GM18868 (cell line): ENCODE results near the gene GPATCH2.
"Not testable (repeated sequence)": the region's sequence is repeated elsewhere in the genome, so short reads cannot be mapped to it uniquely, and the experiment has no call there.

ENCODE experiments used
- ATAC-seq: cut with Tn5 transposase; IDR thresholded peaks from one replicate; pipeline ENCODE4 v1.9.1; 2021; ENCODE audit warnings: mild to moderate bottlenecking, moderate library complexity; ENCODE audit not compliant: unreplicated experiment

The GPATCH2 gene

DNA sequence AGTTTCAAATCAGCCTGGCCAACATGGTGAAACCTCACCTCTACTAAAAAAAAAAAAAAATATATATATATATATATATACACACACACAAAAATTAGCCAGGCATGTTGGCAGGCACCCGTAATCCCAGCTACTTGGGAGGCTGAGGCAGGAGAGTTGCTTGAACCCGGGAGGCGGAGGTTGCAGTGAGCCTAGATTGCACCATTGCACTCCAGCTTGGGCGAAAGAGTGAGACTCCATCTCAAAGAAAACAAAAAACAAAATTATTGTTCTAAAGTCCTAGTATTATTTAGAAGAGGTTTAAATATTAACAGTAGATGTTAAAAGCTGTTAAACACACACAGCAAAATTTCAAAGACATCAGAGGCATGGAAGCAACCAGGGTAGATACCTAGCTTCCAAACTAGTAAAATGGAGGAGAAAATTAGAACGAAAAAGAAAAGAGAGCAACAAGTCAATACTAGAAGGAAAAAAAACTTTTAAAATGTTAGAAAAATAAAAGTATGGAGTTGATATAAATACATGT, 46.5 kb downstream of the GPATCH2 start:
- not testable (repeated sequence) for ATAC-seq

DNA sequence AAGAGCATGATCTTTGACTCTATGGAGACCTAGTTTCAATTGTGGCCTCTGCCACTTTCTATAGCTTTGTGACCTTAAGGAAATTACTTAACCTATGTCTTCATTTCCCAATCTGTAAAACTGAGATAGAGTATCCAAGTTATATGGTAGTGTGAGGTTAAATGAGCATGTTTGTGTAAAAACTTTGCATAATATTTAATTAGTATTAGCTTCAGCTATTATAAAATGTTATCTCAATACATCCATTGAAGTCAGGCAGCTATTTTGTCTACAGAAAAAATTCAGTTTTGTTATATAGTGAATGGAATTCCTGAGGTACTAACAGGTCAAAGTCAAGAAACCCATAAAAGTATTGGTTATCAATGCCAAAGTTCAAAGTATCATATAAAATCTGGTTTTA, 53.6 kb downstream of the GPATCH2 start:
- no peak for ATAC-seq

DNA sequence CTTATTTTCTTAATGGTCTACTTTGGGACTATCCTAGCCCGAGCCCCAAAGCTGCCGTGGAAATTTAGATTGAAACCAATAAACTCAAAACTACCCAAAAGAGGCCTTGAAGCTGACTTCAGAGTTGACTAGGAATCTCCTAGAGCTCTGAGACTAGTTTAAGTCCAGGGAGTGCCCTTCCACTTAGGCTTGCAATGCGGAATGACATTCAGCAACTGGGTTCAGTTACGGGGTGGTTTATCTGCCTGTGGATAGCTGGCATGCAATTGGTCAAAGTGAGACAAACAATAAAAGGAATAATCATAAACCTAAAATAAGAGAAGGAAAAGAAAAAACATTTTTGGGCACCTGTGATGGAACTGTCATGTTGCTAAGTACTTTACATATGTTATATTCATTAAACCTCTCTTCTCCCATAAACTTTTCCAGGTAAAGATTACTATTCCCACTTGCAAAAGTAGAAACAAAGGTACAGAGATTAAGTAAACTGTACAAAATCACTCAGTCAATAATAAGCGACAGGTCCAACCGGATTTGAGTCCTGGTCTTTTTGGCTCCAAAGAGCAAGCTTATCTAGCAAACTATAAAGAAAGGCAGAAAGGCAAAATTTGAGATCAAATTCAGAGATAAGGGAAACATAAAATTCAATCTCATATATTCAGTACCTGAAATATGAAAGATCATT, 56.5 kb downstream of the GPATCH2 start:
- ATAC-seq, result no peak

DNA sequence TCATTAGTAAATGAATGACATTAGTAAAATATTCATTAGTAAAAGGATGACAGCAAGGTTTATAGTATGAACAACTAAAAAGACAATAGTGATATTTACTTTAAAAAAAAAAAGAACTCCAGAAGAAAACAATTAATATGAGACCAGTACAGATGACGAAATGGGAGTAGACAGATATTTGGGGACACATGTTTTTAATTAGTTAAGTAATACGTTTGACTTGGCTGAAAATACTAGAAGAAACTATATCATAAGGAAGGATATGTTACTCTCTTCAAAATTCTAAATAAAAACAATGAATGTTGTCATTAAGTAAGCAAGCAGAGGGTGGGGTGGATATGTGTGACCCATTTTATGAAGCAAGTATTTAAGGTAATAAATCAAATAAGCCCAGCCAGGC, 61.9 kb downstream of the GPATCH2 start:
- ATAC-seq, result no peak

DNA sequence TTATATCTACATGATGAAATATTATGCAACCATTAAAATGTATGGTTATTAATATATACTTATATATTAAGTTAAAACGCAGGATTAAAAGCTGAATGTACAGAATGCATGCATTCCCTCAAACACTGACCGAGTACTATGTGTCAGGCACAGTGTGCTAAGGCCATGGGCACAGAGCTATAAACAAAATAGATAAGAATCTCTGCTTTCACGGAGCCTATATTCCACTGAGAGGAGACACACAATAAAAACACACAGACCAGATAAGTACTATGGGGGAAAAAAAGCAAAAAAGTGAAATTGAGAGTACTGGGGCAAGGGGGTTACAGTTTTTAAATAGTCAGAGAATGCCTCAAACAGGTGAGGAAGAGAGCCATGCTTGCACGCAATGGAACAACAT, 62.7 kb downstream of the GPATCH2 start:
- no peak for ATAC-seq

DNA sequence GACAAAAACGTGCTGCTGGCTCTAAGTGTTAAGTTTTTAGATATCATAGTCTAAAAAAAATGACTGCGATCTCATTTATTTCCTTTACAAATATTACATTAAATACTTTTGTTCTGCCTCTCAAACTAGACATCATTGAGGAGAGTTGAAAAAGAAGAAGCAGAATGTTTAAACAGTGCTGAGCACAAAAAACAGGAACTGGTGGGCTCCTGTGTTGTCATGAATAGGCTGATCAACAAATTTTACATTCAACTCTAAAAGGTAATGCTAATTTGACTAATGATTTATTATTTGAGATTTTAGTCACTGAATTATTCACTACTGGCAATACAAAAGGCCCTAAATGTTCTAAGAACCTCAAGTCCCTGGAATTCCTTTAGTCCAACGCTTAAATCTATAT, 66.1 kb downstream of the GPATCH2 start:
- no peak for ATAC-seq

DNA sequence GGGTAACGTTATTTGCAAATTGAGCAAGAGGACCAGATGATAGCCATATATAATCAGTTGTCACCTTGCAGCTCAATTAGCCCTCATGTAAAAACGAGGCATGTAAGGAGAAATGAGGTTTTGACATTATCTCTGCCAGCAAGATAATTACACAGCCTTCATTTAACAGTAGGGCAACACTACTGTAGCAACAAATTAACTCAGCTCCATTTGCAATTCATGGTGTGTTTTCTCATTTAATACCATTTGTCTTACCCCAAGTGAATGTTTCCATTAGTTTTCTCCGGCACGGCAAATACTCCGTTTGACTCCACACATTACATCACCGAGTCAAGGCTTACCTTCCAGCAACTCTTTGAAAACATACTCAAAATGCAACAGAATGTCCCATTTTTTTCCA, 66.7 kb downstream of the GPATCH2 start:
- no peak for ATAC-seq

DNA sequence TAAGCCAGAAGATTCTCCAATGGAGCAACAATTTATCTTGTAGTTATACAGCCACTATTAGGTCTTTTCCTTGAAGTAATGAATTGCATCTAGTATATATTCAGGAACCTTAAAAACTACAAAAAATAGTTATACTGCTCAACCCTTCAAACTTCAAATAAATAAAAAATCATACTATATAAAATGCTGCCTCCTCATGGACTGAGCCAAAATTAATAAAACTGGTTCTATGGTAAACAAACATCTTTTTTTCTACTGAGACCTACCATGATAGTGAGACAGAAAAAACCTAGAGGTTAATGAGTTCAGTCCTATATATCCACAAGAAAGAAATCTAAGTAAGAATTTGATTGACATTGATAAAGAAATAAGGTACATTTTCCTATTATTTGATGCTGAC, 67.7 kb downstream of the GPATCH2 start:
- ATAC-seq, result no peak

DNA sequence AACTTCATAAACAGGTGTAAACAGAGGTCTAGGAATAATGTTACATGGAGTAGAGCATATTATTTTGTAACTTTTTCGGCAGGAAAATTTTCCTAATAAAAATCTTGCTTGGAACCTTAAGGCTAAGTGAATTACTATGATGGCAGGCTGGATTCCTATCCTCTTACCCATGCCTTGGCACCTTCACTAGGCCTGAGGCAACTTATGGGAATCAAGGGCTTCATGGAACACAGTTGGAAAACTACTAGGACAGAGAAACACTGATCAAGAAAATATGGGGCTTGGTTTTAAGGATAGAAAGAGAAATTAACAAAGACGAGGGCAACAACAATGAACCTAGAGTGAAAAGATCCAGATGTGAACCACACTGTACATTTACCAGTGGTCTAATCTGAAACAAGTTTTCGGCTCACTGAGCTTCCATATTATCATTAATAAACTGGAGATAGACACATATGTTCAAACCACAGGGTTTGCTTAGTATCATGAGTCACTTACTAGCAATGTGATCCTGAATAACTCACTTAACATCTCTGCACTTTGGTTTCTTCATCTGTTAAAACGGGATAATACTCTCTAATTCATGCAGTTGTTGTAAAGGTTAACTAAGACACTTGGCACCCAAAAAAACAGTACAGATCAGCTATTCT, 68.5 kb downstream of the GPATCH2 start:
- ATAC-seq, result no peak

DNA sequence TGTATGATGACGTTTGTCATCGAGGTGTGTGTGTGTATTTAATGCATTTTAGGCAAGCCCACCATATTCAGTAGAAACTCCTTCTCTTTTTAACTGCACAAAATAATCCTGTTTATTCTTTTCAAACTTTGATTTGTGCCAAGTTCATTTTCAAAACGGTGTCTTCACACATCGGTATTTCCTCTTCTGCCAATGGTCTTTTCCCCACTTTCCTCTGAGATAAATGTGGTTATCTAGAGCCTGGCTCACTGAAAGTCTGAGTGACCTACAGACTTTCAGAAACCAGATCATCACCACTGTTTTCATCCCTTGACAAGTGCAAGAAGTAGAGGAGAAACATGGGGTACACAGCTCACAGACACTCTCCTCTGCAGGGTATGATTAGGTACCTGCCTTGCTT, 69.4 kb downstream of the GPATCH2 start:
- ATAC-seq, result no peak

DNA sequence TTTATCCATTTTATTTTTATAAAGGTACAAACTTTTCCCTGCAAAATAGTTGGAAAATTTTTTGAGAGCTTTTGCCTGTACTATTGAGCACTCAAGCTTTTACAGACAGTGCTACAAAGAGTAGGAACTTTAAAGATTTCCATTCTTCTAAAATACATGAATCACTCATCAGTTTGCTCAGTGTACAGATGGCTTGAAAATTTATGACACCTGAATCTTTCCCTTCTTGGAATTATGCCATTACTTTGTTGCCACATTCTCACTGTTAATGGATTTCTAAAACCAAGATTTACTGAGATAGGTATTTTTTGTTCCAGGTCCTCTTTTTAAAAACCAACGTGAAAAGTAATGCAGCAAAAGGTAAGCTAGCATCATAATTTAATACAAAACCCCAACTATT, 76.0 kb downstream of the GPATCH2 start:
- no peak for ATAC-seq

DNA sequence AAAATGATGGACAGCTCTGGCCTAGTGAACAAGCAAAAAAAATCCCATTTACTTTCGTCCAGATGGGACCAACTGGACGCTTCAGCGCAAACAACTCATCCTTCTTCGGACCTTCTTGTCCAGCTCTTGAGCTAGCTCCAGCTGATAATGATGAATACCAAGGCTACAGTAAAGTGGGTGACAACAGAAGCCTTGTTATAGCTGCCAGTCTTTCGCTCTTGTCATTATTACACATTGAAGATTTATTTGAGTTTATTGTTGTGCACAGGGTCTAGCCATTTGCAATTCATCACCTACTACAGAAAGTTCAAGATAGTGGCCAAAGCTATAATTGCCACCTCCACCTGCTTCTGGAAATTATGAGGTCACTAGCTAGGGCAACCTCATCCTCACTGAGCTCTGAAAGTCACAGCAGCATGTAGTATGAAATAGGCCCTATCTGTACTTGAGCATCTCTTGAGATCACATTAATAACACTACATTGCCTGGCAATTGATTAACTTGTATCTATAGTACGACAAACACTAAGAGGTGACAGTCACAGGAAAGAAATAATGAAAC, 76.9 kb downstream of the GPATCH2 start:
- ATAC-seq, result no peak

DNA sequence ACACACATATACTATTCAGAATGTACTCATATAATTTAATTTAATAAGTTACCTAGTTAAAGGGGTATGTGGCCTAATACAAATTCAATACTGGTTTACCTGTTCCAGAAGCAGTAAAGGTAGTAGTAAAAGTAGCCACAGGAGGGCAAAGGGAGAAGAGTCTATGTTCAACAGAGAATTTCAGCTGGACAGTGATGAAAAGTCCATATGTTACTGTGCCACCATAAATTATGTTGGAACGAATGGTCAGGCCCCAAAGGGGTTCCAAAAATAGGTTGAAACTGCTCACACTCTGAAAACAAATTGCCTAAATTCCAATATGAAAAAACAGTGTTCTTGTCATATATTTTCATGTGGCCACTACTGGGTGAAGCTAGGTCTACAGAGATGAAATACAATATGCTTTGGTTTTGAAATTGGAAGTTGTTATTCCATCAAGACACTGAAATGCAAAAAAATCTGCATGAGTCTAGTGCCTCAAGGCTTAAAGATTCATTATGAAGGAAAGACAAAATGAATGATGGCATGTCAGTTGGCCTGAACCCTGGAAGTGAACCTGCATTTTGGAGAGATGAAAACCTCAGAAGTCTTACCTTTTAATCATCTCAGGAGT, 78.4 kb downstream of the GPATCH2 start:
- ATAC-seq, result no peak

DNA sequence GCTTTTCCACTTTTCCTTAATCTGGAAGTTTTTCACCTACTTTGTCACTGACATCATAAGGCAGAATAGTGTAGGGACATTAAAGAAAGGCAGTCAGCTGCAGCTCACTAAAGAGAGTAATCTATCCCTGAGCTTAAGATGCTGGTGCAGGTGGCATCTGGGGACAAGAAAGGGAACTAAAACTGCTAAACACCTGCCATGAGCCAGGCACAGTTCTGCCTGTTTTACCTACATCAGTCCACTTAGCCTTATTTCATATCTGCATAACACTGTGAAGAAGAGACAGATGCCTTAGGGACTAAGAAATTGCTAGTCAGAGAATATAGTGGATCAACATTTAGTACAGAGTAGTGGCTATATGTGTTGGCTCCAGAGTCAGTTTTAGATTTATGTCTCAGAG, 88.1 kb downstream of the GPATCH2 start:
- peak; percentile 90 for ATAC-seq

DNA sequence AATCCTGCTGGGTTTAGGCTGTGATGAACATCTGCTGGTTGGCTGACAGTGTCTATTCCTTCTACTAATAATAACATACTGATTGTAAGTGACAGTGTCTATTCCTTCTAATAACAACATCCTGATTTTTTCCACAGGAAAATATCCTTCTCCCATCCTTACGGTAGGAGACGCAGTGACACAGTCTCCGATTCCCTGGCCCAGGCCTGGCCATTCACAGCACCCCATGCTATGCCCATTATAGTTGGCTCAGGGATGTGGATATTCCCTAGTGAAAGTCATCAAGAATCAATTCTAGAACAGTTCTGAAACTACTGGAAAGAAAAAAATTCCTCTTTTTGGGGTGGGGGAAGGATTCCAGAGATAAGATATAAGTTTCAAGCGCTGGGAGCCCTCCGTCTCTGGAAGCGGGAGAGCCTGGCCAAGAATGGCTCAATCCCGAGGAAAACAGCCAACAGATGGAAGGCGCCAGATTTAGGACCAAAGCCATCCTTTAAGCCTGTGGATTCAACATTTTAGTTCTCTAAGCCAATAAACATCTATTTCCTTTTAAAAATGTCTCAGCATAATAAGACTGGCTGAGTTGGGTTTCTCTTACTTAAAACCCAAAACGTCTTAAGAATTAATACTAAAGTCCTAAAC, 88.6 kb downstream of the GPATCH2 start:
- no peak for ATAC-seq

DNA sequence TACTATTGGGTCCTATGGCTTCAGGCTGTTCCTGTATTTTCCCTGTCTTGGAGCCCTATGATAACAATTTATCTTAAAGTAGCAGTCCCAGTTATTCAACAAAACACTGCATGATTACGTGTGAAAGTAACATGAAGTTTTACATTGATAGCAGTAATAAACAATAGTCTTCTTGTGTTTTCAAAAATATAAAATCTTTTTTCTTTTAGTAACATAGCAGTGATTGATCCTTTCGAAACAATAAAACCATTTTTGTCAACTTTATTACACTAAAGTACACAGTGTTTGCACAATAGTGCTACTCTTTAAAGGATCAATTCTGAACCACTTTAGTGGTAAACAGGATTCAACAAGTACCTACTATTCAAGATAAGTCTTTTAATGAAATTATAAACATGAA, 90.6 kb downstream of the GPATCH2 start:
- no peak for ATAC-seq

DNA sequence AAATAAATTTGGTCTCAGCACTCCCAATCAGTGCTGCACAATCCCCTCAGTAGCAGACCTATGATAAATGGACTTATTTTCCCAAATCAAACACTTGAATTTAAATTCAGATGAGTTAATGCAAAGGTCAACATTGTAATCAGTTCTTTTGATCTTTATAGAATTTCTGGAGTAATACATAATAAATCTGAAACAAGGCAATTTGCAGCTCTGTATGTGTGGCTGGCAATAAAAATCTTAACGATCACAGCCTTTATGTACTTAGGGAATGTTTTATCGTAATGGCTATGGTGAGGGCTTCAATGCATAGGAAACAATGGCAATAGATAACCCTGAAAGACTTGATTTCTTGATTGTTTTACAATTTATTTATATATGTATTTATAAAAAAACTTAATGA, 91.4 kb downstream of the GPATCH2 start:
- ATAC-seq, result no peak

DNA sequence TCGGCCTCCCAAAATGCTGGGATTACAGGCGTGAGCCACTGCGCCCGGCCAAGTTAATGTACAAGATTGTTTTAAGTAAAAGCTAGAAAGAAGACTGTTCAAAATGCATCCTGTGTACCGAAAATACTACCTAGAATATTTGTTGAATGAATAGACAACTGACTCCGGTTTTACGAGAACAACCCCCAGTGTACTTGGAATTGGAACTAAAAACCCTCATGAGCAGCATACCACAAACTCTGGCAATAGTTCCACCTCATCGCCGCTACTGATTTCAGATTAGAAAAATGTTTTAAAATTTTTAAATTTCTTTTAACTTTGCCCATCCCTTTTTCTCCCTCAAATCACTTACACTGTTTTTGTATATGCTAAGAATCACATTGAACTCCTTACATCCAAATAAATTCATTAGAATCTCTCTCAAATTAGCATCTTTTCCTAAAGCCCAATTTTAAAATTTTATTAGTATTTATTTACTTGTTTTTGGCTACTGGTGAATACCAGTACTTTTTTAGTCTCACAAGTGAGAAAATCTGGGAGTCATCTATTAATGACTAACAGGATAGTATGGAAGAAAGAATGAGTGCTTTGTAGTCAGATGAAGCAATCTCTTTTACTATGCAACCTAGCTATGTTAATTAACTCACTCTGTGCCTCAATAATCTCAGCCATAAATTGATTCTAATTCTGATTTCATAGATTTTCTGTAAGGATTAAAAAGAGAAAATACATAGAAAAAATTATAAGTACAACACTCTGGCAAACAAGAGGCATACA, 95.1 kb downstream of the GPATCH2 start:
- no peak for ATAC-seq

DNA sequence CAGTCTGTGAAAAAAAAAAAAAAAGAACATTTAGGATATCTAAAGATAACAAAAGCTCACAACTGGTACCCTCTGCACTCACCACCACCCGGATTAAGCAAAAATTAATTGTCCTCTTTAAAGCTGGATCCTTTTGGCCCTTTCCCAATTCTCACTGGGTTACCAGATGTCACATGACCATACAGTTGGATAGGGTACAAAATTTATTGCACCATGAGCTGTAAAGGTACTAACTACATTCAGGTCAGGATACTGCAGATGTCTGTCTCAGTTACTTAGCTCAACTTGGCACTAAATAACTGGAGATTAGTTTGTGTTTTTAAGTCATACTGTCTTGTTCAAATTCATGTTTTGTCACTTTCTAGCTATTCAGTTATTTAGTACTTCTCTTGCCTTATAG, 96.3 kb downstream of the GPATCH2 start:
- no peak for ATAC-seq

DNA sequence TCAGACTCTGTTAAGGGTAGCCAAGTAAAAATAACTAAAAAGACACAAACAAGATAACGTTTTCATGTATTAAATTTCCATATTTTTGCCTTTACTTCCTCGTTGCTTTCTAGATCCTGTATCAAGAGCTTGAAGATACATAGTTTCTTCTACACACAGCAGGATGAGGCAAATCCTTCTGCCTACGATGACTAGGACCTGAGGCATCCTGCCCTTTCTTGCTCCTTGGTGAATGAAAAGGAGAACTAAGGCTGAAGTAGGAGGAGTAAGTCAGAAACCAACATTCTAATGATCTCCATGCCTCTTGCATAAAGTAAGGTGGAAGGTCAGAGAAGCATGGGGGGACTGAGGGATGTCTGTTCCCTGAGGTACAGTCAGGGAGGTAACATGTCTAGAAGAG, 102.6 kb downstream of the GPATCH2 start:
- ATAC-seq, result no peak

DNA sequence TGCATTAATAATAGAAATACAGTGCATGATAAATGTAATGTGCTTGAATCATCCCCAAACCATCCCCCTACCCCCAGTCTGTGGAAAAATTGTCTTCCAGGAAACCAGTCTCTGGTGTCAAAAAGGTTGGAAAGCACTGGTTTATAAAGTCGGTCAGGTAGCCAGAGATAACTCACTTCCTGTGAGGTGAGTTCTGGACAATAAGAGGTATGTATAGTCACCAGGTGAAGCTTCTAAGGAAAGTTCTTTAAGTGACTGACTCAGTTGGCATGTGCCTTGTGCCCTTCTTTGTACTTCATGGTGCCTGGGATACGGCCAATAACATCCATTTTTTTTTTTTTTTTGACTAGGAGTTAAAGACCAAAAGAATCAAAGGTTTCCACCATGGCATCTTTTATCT, 103.7 kb downstream of the GPATCH2 start:
- ATAC-seq, result no peak
